Adrenal gland (tissue), 12 donors: ENCODE data around the gene PSMA7. TPM values are rescaled to one million over a fixed set of nuclear protein-coding genes. Genes with fewer than 3 reads are reported as not detected.

Experiments used
- DNase-seq, 7 donors: peaks; one replicate each; pipeline ENCODE4 v3.0.0-alpha.2; 2019 to 2020
- H3K27ac ChIP-seq, 5 donors: fragments of 200-600 bp; sonication (generic) in 4 of 5; 1 replicate in 3 of 5; 2 replicates in 2 of 5; pipeline versions ENCODE4 v1.5.1 to v1.8.0; 2016 to 2020; ENCODE audit warnings: mild to moderate bottlenecking in 1 of 5
- H3K27me3 ChIP-seq: fragments of 200-600 bp; 2 replicates; pipeline ENCODE4 v1.8.0; 2021
- H3K36me3 ChIP-seq, 2 donors: fragments of 200-600 bp; replicated peaks in 1 of 2; 1 replicate in 1 of 2; 2 replicates in 1 of 2; pipeline versions ENCODE4 v1.5.1 to v1.8.0; 2018 to 2022
- H3K4me1 ChIP-seq, 2 donors: fragments of 200-600 bp; replicated peaks in 1 of 2; 1 replicate in 1 of 2; 2 replicates in 1 of 2; pipeline versions ENCODE4 v1.5.1 to v1.8.0; 2018 to 2021
- H3K4me3 ChIP-seq, 4 donors: fragments of 200-600 bp; sonication (generic) in 3 of 4; one replicate each; pipeline ENCODE4 v1.5.1; 2016 to 2018
- H3K9me3 ChIP-seq, 3 donors: fragments of 200-600 bp; sonication (generic) in 1 of 3; replicated peaks in 1 of 3; 1 replicate in 2 of 3; 2 replicates in 1 of 3; pipeline versions ENCODE4 v1.5.1 to v1.8.0; 2016 to 2021
- CTCF ChIP-seq, 6 experiments: fragments of 450-650 bp in 4 of 6; fragments of 200-600 bp in 2 of 6; sonication (generic) in 1 of 6; IDR thresholded peaks; 1 replicate in 5 of 6; 2 replicates in 1 of 6; pipeline versions ENCODE4 v1.5.1 to v1.8.0; 2016 to 2021; ENCODE audit warnings: antibody characterized with exemption in 6 of 6, mild to moderate bottlenecking in 2 of 6, moderate library complexity in 1 of 6
- POLR2A ChIP-seq, 2 donors: fragments of 450-650 bp; IDR thresholded peaks; one replicate each; pipeline ENCODE4 v1.6.1; 2017; ENCODE audit warnings: antibody characterized with exemption in 2 of 2, mild to moderate bottlenecking in 2 of 2, moderate library complexity in 1 of 2
- WGBS, 4 donors: extraction: QIAGEN DNeasy Blood & Tissue Kit in 2 of 4; methylation state at CpG; one replicate each; pipeline versions ENCODE4 v1.1.5 to v1.1.7; 2013 to 2017; 5-methylcytosine and 5-hydroxymethylcytosine counted together
- intact Hi-C, 2 donors: fragments of 100-400 bp; cut with DNase I; formaldehyde crosslinking; loops; one replicate each; pipeline versions ENCODE4 v1.14.1 to v1.15.0; 2022 to 2023
- polyA plus RNA-seq, 3 donors: library from polyadenylated mRNA; stranded (reverse); fragments of 200-250 nt in 2 of 3; fragments of 350-450 nt in 1 of 3; fragmentation: Illumina TruSeq in 1 of 3; extraction: RNeasy Lipid Tissue Mini Kit (QIAGEN cat#74804) in 1 of 3; gene quantifications; one replicate each; pipeline ENCODE4 v1.2.3, GENCODE V29; 2013 to 2014
- total RNA-seq, 9 donors: library from RNA; depleted of rRNA in 4 of 9; stranded (reverse); fragments of >200 nt in 4 of 9; fragments of 120-200 nt in 1 of 9; fragmentation: NEBNext Ultra II Directional in 1 of 9; extraction: Animal tissue kit (Norgen Biotek cat#: 25700) in 1 of 9; gene quantifications; one replicate each; pipeline versions ENCODE4 v1.1.0 to v1.2.4, GENCODE V29; 2013 to 2023
- donor health status: healthy with polysubstance abuse.
- donor health status: Bipolar disorder and iron deficiency.
- donor health status: DM: yes; HTN: yes; CAD: no.
- donor health status: DM: no; HTN: no; CAD: no.
- donor health status: DM: no; HTN: no; CAD: no.
- donor health status: DM: yes; HTN: yes; CAD: no.

The PSMA7 gene
- total and polyA plus RNA-seq, 12 donors, result 175 to 518 (median 277) TPM

- Histone ChIP-seq H3K9me3 (no peaks in the 10 kb centered on the region), H3K27me3 (no peaks in the 10 kb centered on the region), H3K4me3 (no peak overlapping the region), H3K27ac (no peak overlapping the region), H3K36me3 (no peaks in the 10 kb centered on the region), H3K4me1 (no peaks in the 10 kb centered on the region)
- DNase-seq, result no peak
- no peak for TF ChIP-seq CTCF (IDR thresholded peaks at IDR 0.05)
- intact Hi-C loops, result no loop called here
- 86 to 91% (median 88%) methylated on average over 17 of the region's 17 CpGs for WGBS, 4 donors
These were observed 55.6 kb downstream of the PSMA7 start for GRCh38 chr20:62087632-62088031.

- no peaks in the 10 kb centered on the region for H3K4me1 ChIP-seq
- no peak overlapping the region for H3K4me3 ChIP-seq
- TF ChIP-seq POLR2A (IDR thresholded peaks at IDR 0.05) (no peak), CTCF (IDR thresholded peaks at IDR 0.05) (no peak)
- no peak for DNase-seq
- 35 to 50% (median 42%) methylated on average over 11 of the region's 11 CpGs for WGBS, 4 donors
- no peak overlapping the region for H3K27ac ChIP-seq
- H3K27me3 ChIP-seq, result no peaks in the 10 kb centered on the region
- no peaks in the 10 kb centered on the region for H3K9me3 ChIP-seq
- intact Hi-C loops, result no loop called here
- H3K36me3 ChIP-seq, result no peaks in the 10 kb centered on the region
These were observed 56.0 kb downstream of the PSMA7 start for GRCh38 chr20:62087227-62087626.

Other genes starting within 250 kb of the PSMA7 start
- 10 to 100 TPM in 8 of 9 donors, 1 to 10 TPM in 1; 10.0 to 30.9 (median 15.6) TPM for gene TAF4, start 77.5 kb downstream of the PSMA7 start, total RNA-seq
- gene TAF4, start 77.5 kb downstream of the PSMA7 start, polyA plus RNA-seq, result 10 to 100 TPM in 2 of 3 donors, 1 to 10 TPM in 1; 5.2 to 12.5 (median 10.9) TPM
- gene LSM14B, start 20.9 kb downstream of the PSMA7 start, total RNA-seq, result 10 to 100 TPM; 26.7 to 47.0 (median 34.8) TPM
- 10 to 100 TPM; 17.6 to 23.4 (median 19.2) TPM for gene LSM14B, start 20.9 kb downstream of the PSMA7 start, polyA plus RNA-seq
- 10 to 100 TPM in 8 of 9 donors, 1 to 10 TPM in 1; 9.0 to 45.7 (median 13.9) TPM for gene SS18L1, start 375 bp upstream of the PSMA7 start, total RNA-seq
- 10 to 100 TPM in 2 of 3 donors, 1 to 10 TPM in 1; 9.2 to 36.6 (median 15.1) TPM for gene SS18L1, start 375 bp upstream of the PSMA7 start, polyA plus RNA-seq
- 10 to 100 TPM; 11.5 to 60.1 (median 43.1) TPM for gene MTG2, start 39.6 kb upstream of the PSMA7 start, total RNA-seq
- 10 to 100 TPM; 30.2 to 90.4 (median 84.3) TPM for gene MTG2, start 39.6 kb upstream of the PSMA7 start, polyA plus RNA-seq
- gene HRH3, start 76.9 kb upstream of the PSMA7 start, total RNA-seq, result under 1 TPM in 2 of 9 donors, not detected in 7; 0.06 to 0.08 TPM
- gene HRH3, start 76.9 kb upstream of the PSMA7 start, polyA plus RNA-seq, result under 1 TPM in 2 of 3 donors, not detected in 1; 0.13 to 0.80 TPM
- 10 to 100 TPM; 27.8 to 96.7 (median 39.3) TPM for gene OSBPL2, start 95.1 kb upstream of the PSMA7 start, total RNA-seq
- 10 to 100 TPM; 13.8 to 38.3 (median 18.8) TPM for gene OSBPL2, start 95.1 kb upstream of the PSMA7 start, polyA plus RNA-seq
- 100 to 1,000 TPM in 7 of 9 donors, 10 to 100 TPM in 2; 87.2 to 254 (median 162) TPM for gene ADRM1, start 159.6 kb upstream of the PSMA7 start, total RNA-seq
- 100 to 1,000 TPM in 1 of 3 donors, 10 to 100 TPM in 2; 50.6 to 125 (median 95.6) TPM for gene ADRM1, start 159.6 kb upstream of the PSMA7 start, polyA plus RNA-seq
- 100 to 1,000 TPM in 4 of 9 donors, 10 to 100 TPM in 4, 1 to 10 TPM in 1; 2.3 to 146 (median 94.9) TPM for gene LAMA5, start 223.9 kb upstream of the PSMA7 start, total RNA-seq
- 100 to 1,000 TPM in 2 of 3 donors, 1 to 10 TPM in 1; 2.0 to 537 (median 262) TPM for gene LAMA5, start 223.9 kb upstream of the PSMA7 start, polyA plus RNA-seq
- gene RPS21, start 243.7 kb upstream of the PSMA7 start, total RNA-seq, result 1,000 to 10,000 TPM in 8 of 9 donors, 100 to 1,000 TPM in 1; 725 to 4,794 (median 1,551) TPM
- gene RPS21, start 243.7 kb upstream of the PSMA7 start, polyA plus RNA-seq, result 1,000 to 10,000 TPM in 2 of 3 donors, 100 to 1,000 TPM in 1; 438 to 3,024 (median 2,274) TPM